Panc1 (cell line): ENCODE measurements around the gene AHSP.
"Not testable (repeated sequence)": the region's sequence is repeated elsewhere in the genome, so short reads cannot be mapped to it uniquely, and the experiment has no call there.

Experiments
- POLR2AphosphoS5 ChIP-seq: IDR thresholded peaks from 2 replicates; pipeline ENCODE4 v1.6.1; 2012; ENCODE audit warnings: mild to moderate bottlenecking, low read depth, low read length, moderate library complexity
- SIN3A ChIP-seq: IDR thresholded peaks from 2 replicates; pipeline ENCODE4 v1.6.1; 2012; ENCODE audit warnings: low read depth, mild to moderate bottlenecking, low read length, moderate library complexity, borderline replicate concordance; ENCODE audit not compliant: insufficient read depth
- TCF7L2 ChIP-seq: IDR thresholded peaks from 2 replicates; pipeline ENCODE4 v1.6.1; 2011; ENCODE audit warnings: mild to moderate bottlenecking, low read depth, low read length, inconsistent platforms
- TF ChIP-seq, protein P1 (sequence below): fragments of 450-650 bp; IDR thresholded peaks from 2 replicates; pipeline ENCODE4 v1.5.1; 2017; ENCODE audit warnings: mild to moderate bottlenecking
- TF ChIP-seq, protein P2 (sequence below), 2 experiments: IDR thresholded peaks; 2 replicates each; pipeline ENCODE4 v1.6.1; 2011 to 2012; ENCODE audit warnings: low read depth in 2 of 2, control low read depth in 1 of 2, low read length in 1 of 2, mild to moderate bottlenecking in 1 of 2, moderate library complexity in 1 of 2; ENCODE audit not compliant: insufficient read depth in 1 of 2

DNA sequence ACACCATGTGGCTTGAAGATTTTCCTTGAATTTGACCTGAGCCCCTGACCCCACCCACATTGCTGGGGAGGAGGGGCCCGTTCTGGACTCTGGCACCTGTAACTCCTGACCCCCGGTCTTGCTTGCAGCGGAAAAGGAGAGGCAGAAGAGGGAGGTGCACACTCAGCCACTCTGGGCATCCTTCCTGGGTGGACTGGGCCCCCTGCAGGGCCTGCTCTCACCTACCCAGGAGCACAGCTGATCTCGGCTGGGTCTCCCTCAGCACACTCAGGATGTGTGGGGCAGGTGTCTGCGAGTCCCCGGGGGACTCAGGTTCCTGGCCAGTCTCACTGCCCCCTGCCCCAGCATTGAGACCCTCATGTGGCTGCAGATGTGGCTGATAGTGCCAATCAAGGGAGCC lies 3.9 kb upstream of the AHSP start:
- TF ChIP-seq, protein P1, sequence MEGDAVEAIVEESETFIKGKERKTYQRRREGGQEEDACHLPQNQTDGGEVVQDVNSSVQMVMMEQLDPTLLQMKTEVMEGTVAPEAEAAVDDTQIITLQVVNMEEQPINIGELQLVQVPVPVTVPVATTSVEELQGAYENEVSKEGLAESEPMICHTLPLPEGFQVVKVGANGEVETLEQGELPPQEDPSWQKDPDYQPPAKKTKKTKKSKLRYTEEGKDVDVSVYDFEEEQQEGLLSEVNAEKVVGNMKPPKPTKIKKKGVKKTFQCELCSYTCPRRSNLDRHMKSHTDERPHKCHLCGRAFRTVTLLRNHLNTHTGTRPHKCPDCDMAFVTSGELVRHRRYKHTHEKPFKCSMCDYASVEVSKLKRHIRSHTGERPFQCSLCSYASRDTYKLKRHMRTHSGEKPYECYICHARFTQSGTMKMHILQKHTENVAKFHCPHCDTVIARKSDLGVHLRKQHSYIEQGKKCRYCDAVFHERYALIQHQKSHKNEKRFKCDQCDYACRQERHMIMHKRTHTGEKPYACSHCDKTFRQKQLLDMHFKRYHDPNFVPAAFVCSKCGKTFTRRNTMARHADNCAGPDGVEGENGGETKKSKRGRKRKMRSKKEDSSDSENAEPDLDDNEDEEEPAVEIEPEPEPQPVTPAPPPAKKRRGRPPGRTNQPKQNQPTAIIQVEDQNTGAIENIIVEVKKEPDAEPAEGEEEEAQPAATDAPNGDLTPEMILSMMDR = not testable (repeated sequence)
- TF ChIP-seq POLR2AphosphoS5, SIN3A, TCF7L2: not testable (repeated sequence)
- TF ChIP-seq, protein P2, sequence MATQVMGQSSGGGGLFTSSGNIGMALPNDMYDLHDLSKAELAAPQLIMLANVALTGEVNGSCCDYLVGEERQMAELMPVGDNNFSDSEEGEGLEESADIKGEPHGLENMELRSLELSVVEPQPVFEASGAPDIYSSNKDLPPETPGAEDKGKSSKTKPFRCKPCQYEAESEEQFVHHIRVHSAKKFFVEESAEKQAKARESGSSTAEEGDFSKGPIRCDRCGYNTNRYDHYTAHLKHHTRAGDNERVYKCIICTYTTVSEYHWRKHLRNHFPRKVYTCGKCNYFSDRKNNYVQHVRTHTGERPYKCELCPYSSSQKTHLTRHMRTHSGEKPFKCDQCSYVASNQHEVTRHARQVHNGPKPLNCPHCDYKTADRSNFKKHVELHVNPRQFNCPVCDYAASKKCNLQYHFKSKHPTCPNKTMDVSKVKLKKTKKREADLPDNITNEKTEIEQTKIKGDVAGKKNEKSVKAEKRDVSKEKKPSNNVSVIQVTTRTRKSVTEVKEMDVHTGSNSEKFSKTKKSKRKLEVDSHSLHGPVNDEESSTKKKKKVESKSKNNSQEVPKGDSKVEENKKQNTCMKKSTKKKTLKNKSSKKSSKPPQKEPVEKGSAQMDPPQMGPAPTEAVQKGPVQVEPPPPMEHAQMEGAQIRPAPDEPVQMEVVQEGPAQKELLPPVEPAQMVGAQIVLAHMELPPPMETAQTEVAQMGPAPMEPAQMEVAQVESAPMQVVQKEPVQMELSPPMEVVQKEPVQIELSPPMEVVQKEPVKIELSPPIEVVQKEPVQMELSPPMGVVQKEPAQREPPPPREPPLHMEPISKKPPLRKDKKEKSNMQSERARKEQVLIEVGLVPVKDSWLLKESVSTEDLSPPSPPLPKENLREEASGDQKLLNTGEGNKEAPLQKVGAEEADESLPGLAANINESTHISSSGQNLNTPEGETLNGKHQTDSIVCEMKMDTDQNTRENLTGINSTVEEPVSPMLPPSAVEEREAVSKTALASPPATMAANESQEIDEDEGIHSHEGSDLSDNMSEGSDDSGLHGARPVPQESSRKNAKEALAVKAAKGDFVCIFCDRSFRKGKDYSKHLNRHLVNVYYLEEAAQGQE (IDR thresholded peaks at IDR 0.05; ENCODE audit: insufficient read depth in 1 of 2, low read depth in 2 of 2, low read length in 1 of 2) = not testable (repeated sequence)
